ENCODE data around the gene NUDT14.

The NUDT14 gene

GRCh38 chr14:105143451-105144025, 37.6 kb downstream of the NUDT14 start:
- TF ChIP-seq PPARA (CRISPR knock-in tag; IDR thresholded peaks at IDR 0.05; ENCODE audit: borderline replicate concordance) = no peak
- TF ChIP-seq GLIS3 (CRISPR knock-in tag; IDR thresholded peaks at IDR 0.05) = no peak
- no peak for TF ChIP-seq ZNF565 (CRISPR knock-in tag; conservative IDR thresholded peaks at IDR 0.05; ENCODE audit: low read depth)
- TF ChIP-seq RARB (CRISPR knock-in tag; IDR thresholded peaks at IDR 0.05) = no peak
- no peak for TF ChIP-seq POU6F1 (CRISPR knock-in tag; IDR thresholded peaks at IDR 0.05; ENCODE audit: borderline replicate concordance, low read depth)
- TF ChIP-seq ZFP30 (CRISPR knock-in tag; IDR thresholded peaks at IDR 0.05) = no peak
- TF ChIP-seq SNAI2 (CRISPR knock-in tag; IDR thresholded peaks at IDR 0.05) = no peak
- TF ChIP-seq CREB5 (CRISPR knock-in tag; IDR thresholded peaks at IDR 0.05; ENCODE audit: low read depth) = no peak
- no peak for TF ChIP-seq ARNTL (CRISPR knock-in tag; IDR thresholded peaks at IDR 0.05; ENCODE audit: borderline replicate concordance, low read depth)
- no peak for TF ChIP-seq CSRNP3 (CRISPR knock-in tag; IDR thresholded peaks at IDR 0.05)
- TF ChIP-seq ZNF70 (CRISPR knock-in tag; IDR thresholded peaks at IDR 0.05) = no peak
- TF ChIP-seq ISL1 (CRISPR knock-in tag; IDR thresholded peaks at IDR 0.05) = no peak
- TF ChIP-seq TOX (CRISPR knock-in tag; IDR thresholded peaks at IDR 0.05; ENCODE audit: borderline replicate concordance) = no peak
- TF ChIP-seq BACH2 (CRISPR knock-in tag; IDR thresholded peaks at IDR 0.05; ENCODE audit: borderline replicate concordance) = no peak
- no peak for TF ChIP-seq TSHZ2 (CRISPR knock-in tag; IDR thresholded peaks at IDR 0.05)
- no peak for TF ChIP-seq CSDC2 (CRISPR knock-in tag; IDR thresholded peaks at IDR 0.05)
- TF ChIP-seq ZFP3 (CRISPR knock-in tag; IDR thresholded peaks at IDR 0.05) = no peak
- ATAC-seq = no peak

GRCh38 chr14:105142651-105143450, 38.3 kb downstream of the NUDT14 start:
- TF ChIP-seq ZNF565 (CRISPR knock-in tag; conservative IDR thresholded peaks at IDR 0.05; ENCODE audit: low read depth) (no peak), OSR1 (CRISPR knock-in tag; IDR thresholded peaks at IDR 0.05) (no peak), SNAI2 (CRISPR knock-in tag; IDR thresholded peaks at IDR 0.05) (no peak), ZNF8 (CRISPR knock-in tag; IDR thresholded peaks at IDR 0.05) (no peak), ZC3H10 (CRISPR knock-in tag; IDR thresholded peaks at IDR 0.05) (no peak), BACH2 (CRISPR knock-in tag; IDR thresholded peaks at IDR 0.05; ENCODE audit: borderline replicate concordance) (no peak), ZFP30 (CRISPR knock-in tag; IDR thresholded peaks at IDR 0.05) (no peak), ARNTL (CRISPR knock-in tag; IDR thresholded peaks at IDR 0.05; ENCODE audit: borderline replicate concordance, low read depth) (no peak), ZFP3 (CRISPR knock-in tag; IDR thresholded peaks at IDR 0.05) (no peak), RARB (CRISPR knock-in tag; IDR thresholded peaks at IDR 0.05) (no peak), TOX (CRISPR knock-in tag; IDR thresholded peaks at IDR 0.05; ENCODE audit: borderline replicate concordance) (no peak), TCF4 (CRISPR knock-in tag; IDR thresholded peaks at IDR 0.05; ENCODE audit: borderline replicate concordance) (no peak), ISL1 (CRISPR knock-in tag; IDR thresholded peaks at IDR 0.05) (no peak), PPARA (CRISPR knock-in tag; IDR thresholded peaks at IDR 0.05; ENCODE audit: borderline replicate concordance) (no peak), ESRRG (CRISPR knock-in tag; IDR thresholded peaks at IDR 0.05) (no peak), CSDC2 (CRISPR knock-in tag; IDR thresholded peaks at IDR 0.05) (no peak), ZNF70 (CRISPR knock-in tag; IDR thresholded peaks at IDR 0.05) (no peak), PATZ1 (CRISPR knock-in tag; IDR thresholded peaks at IDR 0.05; ENCODE audit: borderline replicate concordance) (no peak)
- no peak for ATAC-seq
